NT2/D1 (cell line): ENCODE data around the gene CINP.

Experiments used
- DNase-seq: peaks from one replicate; pipeline ENCODE4 v3.0.0-alpha.2; 2011; ENCODE audit warnings: low read depth, low spot score
- H3K27me3 ChIP-seq: 2 replicates; pipeline ENCODE4 v1.6.0; 2011; ENCODE audit warnings: mild to moderate bottlenecking; ENCODE audit not compliant: insufficient read length, insufficient read depth
- H3K36me3 ChIP-seq: 2 replicates; pipeline ENCODE4 v1.6.1; 2011; ENCODE audit warnings: mild to moderate bottlenecking, low read length, mixed read lengths; ENCODE audit not compliant: insufficient read depth, insufficient read length
- H3K4me1 ChIP-seq: 2 replicates; pipeline ENCODE4 v1.5.1; 2011; ENCODE audit not compliant: insufficient read depth, insufficient read length
- H3K4me3 ChIP-seq: 2 replicates; pipeline ENCODE4 v1.5.1; 2011; ENCODE audit warnings: low read depth; ENCODE audit not compliant: insufficient read length
- H3K9ac ChIP-seq: 2 replicates; pipeline ENCODE4 v1.6.0; 2011; ENCODE audit warnings: low read depth; ENCODE audit not compliant: insufficient read length
- H3K9me3 ChIP-seq: 2 replicates; pipeline ENCODE4 v1.5.1; 2011; ENCODE audit warnings: mild to moderate bottlenecking, low read length; ENCODE audit not compliant: insufficient read depth
- SUZ12 ChIP-seq: IDR thresholded peaks from 2 replicates; pipeline ENCODE4 v1.6.1; 2011; ENCODE audit not compliant: insufficient read length, insufficient read depth; ENCODE audit errors: extremely low read depth
- YY1 ChIP-seq: IDR thresholded peaks from 2 replicates; pipeline ENCODE4 v1.6.1; 2011; ENCODE audit not compliant: insufficient read length, insufficient read depth
- ZNF274 ChIP-seq: IDR thresholded peaks from 2 replicates; pipeline ENCODE4 v1.6.1; 2011; ENCODE audit warnings: mild to moderate bottlenecking, low read depth, low read length

Gene CINP

DNA sequence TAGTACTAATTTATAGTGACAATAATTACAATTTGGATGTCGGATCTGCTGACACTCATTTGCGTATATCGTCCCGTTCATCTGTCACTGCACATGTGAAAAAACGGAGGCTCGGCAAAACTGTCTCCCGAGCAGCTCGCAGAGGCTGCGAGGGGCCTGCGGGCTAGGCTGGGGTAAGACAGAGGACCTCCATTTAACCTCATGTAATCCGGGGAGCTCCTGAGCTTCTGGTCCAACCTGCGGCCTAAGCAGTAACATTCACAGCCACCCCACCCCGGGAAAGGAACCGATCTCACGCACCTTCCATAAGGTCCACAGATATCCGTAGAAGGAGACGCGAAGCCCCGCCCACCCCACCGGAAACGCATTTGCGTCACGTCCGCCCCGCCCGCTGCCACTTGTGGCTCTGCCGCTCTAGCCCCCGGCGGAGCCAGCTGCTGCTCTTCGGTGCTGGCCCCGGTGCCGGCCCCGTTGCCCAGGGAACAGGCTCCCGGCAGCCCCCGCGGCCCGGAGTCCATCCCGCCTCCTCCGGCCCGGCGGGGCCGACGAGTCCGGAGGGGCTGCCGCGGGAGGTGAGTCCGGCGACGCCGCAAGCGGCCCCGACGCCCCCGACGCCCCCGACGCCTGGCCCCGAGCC is at the start of gene CINP, which contains the start of gene TECPR2:
Gene CINP, minus strand, starts transcription at position 346 of the 637 bp plus-strand sequence. Its CDS starts 39 bp downstream, at position 307.
Gene TECPR2, plus strand, starts transcription at position 397 of the 637 bp plus-strand sequence. CDS start 13,781 bp downstream, outside the sequence.
- peaks cover 26% of the 10 kb centered on the region for H3K36me3 ChIP-seq

GRCh38 chr14:102408724-102409123 is 46.0 kb upstream of the CINP start:
- peaks cover 2% of the 10 kb centered on the region for H3K4me1 ChIP-seq
- no peak overlapping the region for H3K9ac ChIP-seq
- H3K4me3 ChIP-seq = no peak overlapping the region
- H3K36me3 ChIP-seq = peaks cover 5% of the 10 kb centered on the region
- H3K9me3 ChIP-seq = no peaks in the 10 kb centered on the region
- no peak for TF ChIP-seq ZNF274
- no peak for TF ChIP-seq SUZ12
- TF ChIP-seq YY1 = no peak
- no peaks in the 10 kb centered on the region for H3K27me3 ChIP-seq
- no peak for DNase-seq

More for the DNA sequence above, at the start of gene CINP, which contains the start of gene TECPR2:
- H3K9ac ChIP-seq = peak within 1 kb of the TSS; percentile 90
- peak within 1 kb of the TSS; percentile 55 for H3K4me3 ChIP-seq
- TF ChIP-seq ZNF274 (no peak), SUZ12 (no peak), YY1 (no peak)
- no peaks in the 10 kb centered on the region for H3K4me1 ChIP-seq
- no peaks in the 10 kb centered on the region for H3K27me3 ChIP-seq
- peak; percentile 89 for DNase-seq
- no peaks in the 10 kb centered on the region for H3K9me3 ChIP-seq

GRCh38 chr14:102407258-102407657 is 44.6 kb upstream of the CINP start:
- Histone ChIP-seq H3K4me3 (no peak overlapping the region), H3K36me3 (peaks cover 5% of the 10 kb centered on the region), H3K9me3 (peaks cover 12% of the 10 kb centered on the region), H3K4me1 (no peaks in the 10 kb centered on the region), H3K9ac (no peak overlapping the region), H3K27me3 (no peaks in the 10 kb centered on the region)
- no peak for TF ChIP-seq SUZ12
- TF ChIP-seq ZNF274 = no peak
- TF ChIP-seq YY1 = no peak
- no peak for DNase-seq

- H3K9ac ChIP-seq = no peak overlapping the region
- no peak overlapping the region for H3K4me3 ChIP-seq
- H3K36me3 ChIP-seq = peaks cover 3% of the 10 kb centered on the region
- peaks cover 26% of the 10 kb centered on the region for H3K9me3 ChIP-seq
- DNase-seq = no peak
- TF ChIP-seq SUZ12 = no peak
- no peak for TF ChIP-seq YY1
- TF ChIP-seq ZNF274 = no peak
- H3K4me1 ChIP-seq = no peaks in the 10 kb centered on the region
- H3K27me3 ChIP-seq = no peaks in the 10 kb centered on the region
These were observed 40.3 kb upstream of the CINP start for GRCh38 chr14:102403028-102403427.

- TF ChIP-seq ZNF274 = no peak
- DNase-seq = no peak
- Histone ChIP-seq H3K4me1 (no peaks in the 10 kb centered on the region), H3K36me3 (no peaks in the 10 kb centered on the region), H3K9ac (no peak overlapping the region), H3K27me3 (no peaks in the 10 kb centered on the region), H3K9me3 (peaks cover 8% of the 10 kb centered on the region; the same call in 1 of the 2 replicates), H3K4me3 (no peak overlapping the region)
These were observed 33.8 kb upstream of the CINP start for GRCh38 chr14:102396521-102396920.

- Histone ChIP-seq H3K9me3 (peaks cover 8% of the 10 kb centered on the region; the same call in 1 of the 2 replicates), H3K9ac (no peak overlapping the region), H3K4me1 (no peaks in the 10 kb centered on the region), H3K36me3 (no peaks in the 10 kb centered on the region), H3K27me3 (no peaks in the 10 kb centered on the region), H3K4me3 (no peak overlapping the region)
- DNase-seq = no peak
- TF ChIP-seq YY1 (no peak), SUZ12 (no peak), ZNF274 (no peak)
These were observed 32.2 kb upstream of the CINP start for GRCh38 chr14:102394717-102395375.

DNA sequence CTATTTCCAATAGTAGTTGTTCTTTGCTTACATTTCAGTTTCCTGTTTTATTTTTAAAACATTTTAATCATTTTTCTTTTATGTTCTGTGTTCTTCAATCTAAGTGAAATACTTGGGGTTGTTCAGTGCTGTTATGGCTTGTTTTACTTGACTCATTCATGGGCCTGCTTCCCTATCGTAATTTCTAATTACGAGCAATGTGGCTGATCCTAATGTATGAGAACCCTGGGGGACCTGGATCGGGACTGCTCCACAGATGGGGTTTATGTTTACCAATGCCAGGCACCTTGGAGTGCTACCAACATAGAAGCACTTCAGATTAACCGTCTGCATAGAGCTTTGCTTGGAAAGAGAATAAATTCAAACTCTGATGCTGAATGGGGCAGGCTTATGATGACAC is 29.8 kb upstream of the CINP start:
- H3K9ac ChIP-seq = no peak overlapping the region
- no peaks in the 10 kb centered on the region for H3K36me3 ChIP-seq
- no peak for TF ChIP-seq SUZ12
- no peak for TF ChIP-seq ZNF274
- TF ChIP-seq YY1 = no peak
- no peaks in the 10 kb centered on the region for H3K9me3 ChIP-seq
- DNase-seq = no peak
- no peak overlapping the region for H3K4me3 ChIP-seq
- no peaks in the 10 kb centered on the region for H3K27me3 ChIP-seq
- H3K4me1 ChIP-seq = no peaks in the 10 kb centered on the region
